Mucosa of descending colon (tissue), 3 donors: ENCODE results near the gene CREB5. TPM values are rescaled to one million over a fixed set of nuclear protein-coding genes. Genes with fewer than 3 reads are reported as not detected.

Source experiments
- ATAC-seq: fragments of 200-7000 bp; cut with Tn5 transposase; one replicate; pipeline ENCODE4 v1.9.1; 2020; ENCODE audit warnings: mild to moderate bottlenecking, moderate library complexity
- DNase-seq, 3 donors: peaks; one replicate each; pipeline ENCODE4 v3.0.0-alpha.2; 2020
- H3K36me3 ChIP-seq: fragments of 200-600 bp; one replicate; pipeline ENCODE4 v1.8.0; 2021; ENCODE audit warnings: low read depth, mild to moderate bottlenecking
- H3K4me1 ChIP-seq: fragments of 200-600 bp; one replicate; pipeline ENCODE4 v1.8.0; 2021; ENCODE audit warnings: low read depth, mild to moderate bottlenecking
- H3K4me3 ChIP-seq: fragments of 200-600 bp; one replicate; pipeline ENCODE4 v1.8.0; 2021; ENCODE audit warnings: mild to moderate bottlenecking
- H3K9me3 ChIP-seq: fragments of 200-600 bp; one replicate; pipeline ENCODE4 v1.8.0; 2021; ENCODE audit warnings: mild to moderate bottlenecking
- intact Hi-C, 2 donors: fragments of 100-400 bp; cut with DNase I in 1 of 2; cut with micrococcal nuclease in 1 of 2; formaldehyde crosslinking; loops; one replicate each; pipeline versions ENCODE4 v1.11.0 to v1.11.1; 2022; cut with DNase I, micrococcal nuclease
- total RNA-seq, 3 donors: library from RNA; stranded (reverse); fragmentation: NEBNext Ultra II Directional in 2 of 3; extraction: Animal tissue kit (Norgen Biotek cat#: 25700) in 2 of 3; gene quantifications; one replicate each; pipeline versions ENCODE4 v1.2.1 to v1.2.4, GENCODE V29; 2021 to 2023
- TF ChIP-seq, protein P1 (sequence below): fragments of 200-600 bp; IDR thresholded peaks from one replicate; pipeline ENCODE4 v1.8.0; 2022; ENCODE audit warnings: antibody characterized with exemption, mild to moderate bottlenecking
- donor health status: DM: no; HTN: no; CAD: no; lungs with moderate emphysema.
- donor health status: DM: no; HTN: no; CAD: no.
- donor health status: DM: no; HTN: yes; CAD: no.

The CREB5 gene
- total RNA-seq, 3 donors from 2014 or later = 0.61 to 5.4 (median 1.9) TPM

DNA sequence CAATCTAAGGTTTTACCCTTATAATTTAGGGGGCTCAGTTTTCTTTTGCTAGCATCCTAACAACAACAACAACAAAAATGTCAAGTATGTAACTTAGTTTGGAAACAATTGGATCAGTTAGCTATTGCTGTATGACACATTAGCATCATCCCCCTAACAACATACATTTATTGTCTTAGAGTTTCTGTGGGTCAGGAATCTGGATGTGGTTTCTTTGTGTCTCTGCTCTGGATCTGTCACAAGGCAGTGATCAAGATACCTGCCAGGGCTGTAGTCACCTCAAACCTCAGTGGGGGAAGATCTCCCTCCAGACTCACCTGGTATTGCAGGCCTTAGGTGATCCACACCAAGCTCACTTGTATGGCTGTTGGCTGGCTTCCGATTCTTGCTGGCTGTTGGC lies 18.3 kb downstream of the CREB5 start:
- intact Hi-C loops = no loop called here
- no peak for ATAC-seq
- no peak overlapping the region for H3K4me3 ChIP-seq

DNA sequence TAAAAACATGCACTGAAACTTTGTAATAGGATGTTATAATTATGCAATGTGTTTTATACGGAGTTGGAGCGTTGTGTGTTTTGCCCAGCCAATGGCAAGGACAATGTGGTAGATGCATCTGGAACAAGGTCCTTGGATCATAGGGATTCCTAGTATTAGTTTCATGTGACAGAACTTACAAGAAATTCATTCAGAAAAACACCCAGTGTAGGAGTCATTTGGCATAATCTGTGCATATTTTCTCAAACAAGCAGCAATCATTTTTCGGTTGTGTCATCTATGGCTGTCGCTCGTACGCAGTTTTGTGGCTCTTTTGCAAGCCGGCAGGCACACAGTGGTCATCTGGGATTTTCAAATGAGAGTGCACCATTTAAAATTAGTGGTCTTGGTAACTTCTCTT lies 19.8 kb downstream of the CREB5 start:
- Histone ChIP-seq H3K36me3 (no peaks in the 10 kb centered on the region), H3K4me3 (no peak overlapping the region), H3K9me3 (no peaks in the 10 kb centered on the region), H3K4me1 (no peaks in the 10 kb centered on the region)
- ATAC-seq = no peak
- no peak for DNase-seq
- intact Hi-C loops = no loop called here
- TF ChIP-seq, protein P1, sequence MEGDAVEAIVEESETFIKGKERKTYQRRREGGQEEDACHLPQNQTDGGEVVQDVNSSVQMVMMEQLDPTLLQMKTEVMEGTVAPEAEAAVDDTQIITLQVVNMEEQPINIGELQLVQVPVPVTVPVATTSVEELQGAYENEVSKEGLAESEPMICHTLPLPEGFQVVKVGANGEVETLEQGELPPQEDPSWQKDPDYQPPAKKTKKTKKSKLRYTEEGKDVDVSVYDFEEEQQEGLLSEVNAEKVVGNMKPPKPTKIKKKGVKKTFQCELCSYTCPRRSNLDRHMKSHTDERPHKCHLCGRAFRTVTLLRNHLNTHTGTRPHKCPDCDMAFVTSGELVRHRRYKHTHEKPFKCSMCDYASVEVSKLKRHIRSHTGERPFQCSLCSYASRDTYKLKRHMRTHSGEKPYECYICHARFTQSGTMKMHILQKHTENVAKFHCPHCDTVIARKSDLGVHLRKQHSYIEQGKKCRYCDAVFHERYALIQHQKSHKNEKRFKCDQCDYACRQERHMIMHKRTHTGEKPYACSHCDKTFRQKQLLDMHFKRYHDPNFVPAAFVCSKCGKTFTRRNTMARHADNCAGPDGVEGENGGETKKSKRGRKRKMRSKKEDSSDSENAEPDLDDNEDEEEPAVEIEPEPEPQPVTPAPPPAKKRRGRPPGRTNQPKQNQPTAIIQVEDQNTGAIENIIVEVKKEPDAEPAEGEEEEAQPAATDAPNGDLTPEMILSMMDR = no peak

More for the DNA sequence above, 18.3 kb downstream of the CREB5 start:
- no peaks in the 10 kb centered on the region for H3K36me3 ChIP-seq
- no peaks in the 10 kb centered on the region for H3K9me3 ChIP-seq
- H3K4me1 ChIP-seq = no peaks in the 10 kb centered on the region
- DNase-seq = no peak
- TF ChIP-seq, protein P1 = no peak

DNA sequence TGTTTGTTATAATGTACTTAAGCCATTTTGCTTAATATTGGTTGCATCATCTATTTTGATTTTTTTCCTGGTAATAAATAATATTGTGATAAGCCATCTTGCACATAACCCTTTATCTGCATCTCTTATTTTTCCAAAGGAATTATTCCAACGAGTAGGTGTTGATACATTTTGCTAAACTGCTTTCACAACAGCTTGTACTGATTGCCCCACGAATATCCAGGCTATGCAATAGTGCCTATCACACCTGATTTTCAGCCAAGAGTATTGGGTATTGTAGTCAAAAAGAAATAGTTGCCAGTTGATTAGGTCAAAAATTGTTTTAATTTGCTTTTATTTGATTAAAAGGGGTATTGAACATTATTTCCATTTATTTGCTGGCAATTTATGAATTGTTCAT lies 20.7 kb downstream of the CREB5 start:
- DNase-seq = no peak
- TF ChIP-seq, protein P1 = no peak
- H3K4me1 ChIP-seq = no peaks in the 10 kb centered on the region
- H3K4me3 ChIP-seq = no peak overlapping the region
- H3K9me3 ChIP-seq = no peaks in the 10 kb centered on the region
- ATAC-seq = no peak
- H3K36me3 ChIP-seq = no peaks in the 10 kb centered on the region
- intact Hi-C loops = no loop called here

DNA sequence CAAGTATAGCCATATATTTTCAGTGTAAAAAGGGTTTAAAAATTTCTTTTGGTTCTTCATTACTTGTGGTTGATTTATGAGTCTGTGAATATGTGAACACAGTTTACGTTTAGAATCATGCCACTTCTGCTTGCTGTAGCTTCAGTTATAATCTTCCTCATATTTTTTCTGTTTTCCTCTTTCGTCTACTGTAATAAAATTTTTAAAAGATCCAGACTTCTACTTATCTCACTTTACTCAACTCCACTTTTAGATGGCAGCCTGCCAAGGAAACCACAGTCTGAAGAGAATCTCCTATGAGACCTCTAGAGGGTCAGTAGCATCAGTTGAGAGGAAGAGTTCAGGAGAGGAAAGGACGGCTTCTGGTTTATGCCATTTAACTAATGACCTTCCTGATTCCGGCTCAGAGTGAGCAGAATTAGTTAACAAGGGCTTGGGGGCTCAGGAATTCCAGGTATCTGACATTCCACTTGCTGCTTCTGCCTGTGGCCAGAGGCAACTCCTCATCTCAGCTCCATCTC lies 21.4 kb downstream of the CREB5 start:
- ATAC-seq (no peak), DNase-seq (peak in 1 of 3 donors; percentile 17)
- TF ChIP-seq, protein P1 = no peak
- Histone ChIP-seq H3K36me3 (no peaks in the 10 kb centered on the region), H3K4me3 (no peak overlapping the region), H3K9me3 (no peaks in the 10 kb centered on the region), H3K4me1 (no peaks in the 10 kb centered on the region)
- intact Hi-C loops = no loop called here

DNA sequence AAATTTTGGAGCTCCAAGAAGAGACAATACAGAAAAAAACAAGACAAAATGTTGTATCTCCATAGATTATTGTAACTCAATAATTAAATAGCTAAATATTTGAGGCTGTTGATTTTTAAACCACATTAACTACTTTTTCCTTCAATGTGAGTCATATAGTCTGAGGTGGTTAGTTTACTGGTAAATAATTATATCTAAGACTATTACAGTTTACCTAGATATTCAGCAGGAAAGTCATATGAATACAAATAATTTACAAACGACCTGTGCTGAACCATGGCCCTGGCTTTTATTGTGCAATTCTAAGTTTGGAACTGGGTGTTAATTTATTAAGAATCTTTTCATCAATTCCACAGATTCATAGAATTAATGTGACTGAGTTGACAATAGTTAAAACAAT lies 22.2 kb downstream of the CREB5 start:
- ATAC-seq (no peak), DNase-seq (no peak)
- no peaks in the 10 kb centered on the region for H3K9me3 ChIP-seq
- intact Hi-C loops = no loop called here
- H3K4me3 ChIP-seq = no peak overlapping the region
- H3K4me1 ChIP-seq = no peaks in the 10 kb centered on the region
- TF ChIP-seq, protein P1 = no peak
- H3K36me3 ChIP-seq = no peaks in the 10 kb centered on the region

DNA sequence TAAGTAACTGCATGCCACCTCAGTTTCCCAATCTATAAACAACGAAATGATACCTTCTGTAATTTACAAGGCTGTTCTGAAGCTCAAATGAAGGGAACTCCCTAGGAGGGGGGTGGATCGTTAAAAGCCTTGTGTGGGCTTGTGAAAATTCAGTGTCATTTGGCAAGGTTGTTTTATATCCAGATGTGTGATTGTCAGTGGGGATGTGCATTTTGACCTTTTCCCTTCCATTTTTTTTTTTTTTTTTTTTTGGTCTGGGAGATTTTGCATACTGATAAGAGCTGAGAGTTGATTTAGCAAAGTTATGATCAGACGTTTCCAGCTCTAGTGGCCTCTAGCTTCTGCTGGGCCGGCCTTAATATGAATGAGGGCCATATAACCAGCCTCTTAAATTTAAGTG lies 22.8 kb downstream of the CREB5 start:
- H3K36me3 ChIP-seq = no peaks in the 10 kb centered on the region
- no peak for DNase-seq
- no peak for ATAC-seq
- TF ChIP-seq, protein P1 = no peak
- H3K4me3 ChIP-seq = no peak overlapping the region
- no peaks in the 10 kb centered on the region for H3K9me3 ChIP-seq
- no peaks in the 10 kb centered on the region for H3K4me1 ChIP-seq
- intact Hi-C loops = no loop called here
